ENCODE data around the gene NSD2. TPM values are rescaled to one million over a fixed set of nuclear protein-coding genes. Genes with fewer than 3 reads are reported as not detected.

The NSD2 gene
- polyA plus RNA-seq, 1 donor (not counting 4 experiments of a cell fraction or from before 2014, with no cell fraction given), result 22.6 TPM

- H3K27ac ChIP-seq (ENCODE audit: control insufficient read depth, insufficient read depth, low read length), result no peak overlapping the region
- H3K9me1 ChIP-seq (ENCODE audit: control insufficient read depth, extremely low read depth, insufficient read depth, low read length), result peaks cover 11% of the 10 kb centered on the region
- H3K9me3 ChIP-seq (ENCODE audit: control insufficient read depth, low read depth, low read length), result no peaks in the 10 kb centered on the region
- H3K27me3 ChIP-seq (ENCODE audit: control insufficient read depth, extremely low read depth, insufficient read depth, low read length), result no peaks in the 10 kb centered on the region
- peaks cover 80% of the 10 kb centered on the region for H3K79me2 ChIP-seq (ENCODE audit: control insufficient read depth, insufficient read depth, low read length)
- no peak for TF ChIP-seq EZH2 (IDR thresholded peaks at IDR 0.05; ENCODE audit: low read length)
- no peak for TF ChIP-seq CTCF (optimal IDR thresholded peaks at IDR 0.05 in 1 of 3, IDR thresholded peaks at IDR 0.05 in 1 of 3, conservative IDR thresholded peaks at IDR 0.05 in 1 of 3; ENCODE audit: extremely low read depth in 1 of 3, insufficient read depth in 2 of 3, low read length in 3 of 3)
- H3K4me1 ChIP-seq (ENCODE audit: control insufficient read depth, extremely low read depth, insufficient read depth, low read length), result peaks cover 20% of the 10 kb centered on the region
- no peak overlapping the region for H2AFZ ChIP-seq (ENCODE audit: control insufficient read depth, low read length)
- no peak overlapping the region for H3K4me2 ChIP-seq (ENCODE audit: control insufficient read depth, extremely low read depth, insufficient read depth, low read depth, low read length)
- H3K9ac ChIP-seq (ENCODE audit: control insufficient read depth, extremely low read depth, insufficient read depth, low read length), result no peak overlapping the region
- FAIRE-seq (no peak), DNase-seq (ENCODE audit: low read depth, low spot score) (no peak)
- dilution Hi-C loops (cut with MboI; ENCODE audit: extremely low pct_ligation_motif_present, low sequenced_read_pairs), result no loop called here
- no peak overlapping the region for H3K4me3 ChIP-seq (ENCODE audit: control insufficient read depth in 2 of 3, extremely low read depth in 1 of 3, insufficient read depth in 2 of 3, low read depth in 1 of 3, low read length in 3 of 3)
- peaks cover 6% of the 10 kb centered on the region for H4K20me1 ChIP-seq (ENCODE audit: control insufficient read depth, extremely low read depth, insufficient read depth, low read length)
- peaks cover 4 to 20% of the 10 kb centered on the region in 2 experiments for H3K36me3 ChIP-seq (ENCODE audit: control insufficient read depth in 2 of 2, extremely low read depth in 1 of 2, insufficient read depth in 2 of 2, low read length in 2 of 2)
Observed at GRCh38 chr4:1851575-1852410, 19.4 kb upstream of the NSD2 start.

- Histone ChIP-seq H3K36me3 (ENCODE audit: control insufficient read depth in 2 of 2, extremely low read depth in 1 of 2, insufficient read depth in 2 of 2, low read length in 2 of 2) (peaks cover 0 to 13% of the 10 kb centered on the region in 2 experiments), H3K9me1 (ENCODE audit: control insufficient read depth, extremely low read depth, insufficient read depth, low read length) (peaks cover 11% of the 10 kb centered on the region), H3K9ac (ENCODE audit: control insufficient read depth, extremely low read depth, insufficient read depth, low read length) (no peak overlapping the region), H3K4me3 (ENCODE audit: control insufficient read depth in 2 of 3, extremely low read depth in 1 of 3, insufficient read depth in 2 of 3, low read depth in 1 of 3, low read length in 3 of 3) (no peak overlapping the region), H3K27ac (ENCODE audit: control insufficient read depth, insufficient read depth, low read length) (no peak overlapping the region), H4K20me1 (ENCODE audit: control insufficient read depth, extremely low read depth, insufficient read depth, low read length) (peaks cover 6% of the 10 kb centered on the region), H3K4me1 (ENCODE audit: control insufficient read depth, extremely low read depth, insufficient read depth, low read length) (peaks cover 30% of the 10 kb centered on the region), H3K9me3 (ENCODE audit: control insufficient read depth, low read depth, low read length) (no peaks in the 10 kb centered on the region), H3K79me2 (ENCODE audit: control insufficient read depth, insufficient read depth, low read length) (peaks cover 88% of the 10 kb centered on the region), H3K4me2 (ENCODE audit: control insufficient read depth, extremely low read depth, insufficient read depth, low read depth, low read length) (no peak overlapping the region), H2AFZ (ENCODE audit: control insufficient read depth, low read length) (no peak overlapping the region), H3K27me3 (ENCODE audit: control insufficient read depth, extremely low read depth, insufficient read depth, low read length) (no peaks in the 10 kb centered on the region)
- DNase-seq (ENCODE audit: low read depth, low spot score) (no peak), FAIRE-seq (no peak)
- no peak for TF ChIP-seq EZH2 (IDR thresholded peaks at IDR 0.05; ENCODE audit: low read length)
- no peak for TF ChIP-seq CTCF (optimal IDR thresholded peaks at IDR 0.05 in 1 of 3, IDR thresholded peaks at IDR 0.05 in 1 of 3, conservative IDR thresholded peaks at IDR 0.05 in 1 of 3; ENCODE audit: extremely low read depth in 1 of 3, insufficient read depth in 2 of 3, low read length in 3 of 3)
- dilution Hi-C loops (cut with MboI; ENCODE audit: extremely low pct_ligation_motif_present, low sequenced_read_pairs), result no loop called here
Observed at GRCh38 chr4:1852904-1853623, 18.1 kb upstream of the NSD2 start.
